PFSK-1 (cell line): ENCODE results near the gene HHATL.

Source experiments
- POLR2AphosphoS5 ChIP-seq: IDR thresholded peaks from 2 replicates; pipeline ENCODE4 v1.6.1; 2012; ENCODE audit warnings: low read depth, mild to moderate bottlenecking, control low read depth, low read length, moderate library complexity
- REST ChIP-seq, 2 experiments: IDR thresholded peaks; 2 replicates each; pipeline versions ENCODE4 v1.6.1 to v1.8.0; 2011 to 2012; ENCODE audit warnings: low read depth in 2 of 2, low read length in 2 of 2, control low read depth in 1 of 2, inconsistent platforms in 1 of 2, mild to moderate bottlenecking in 1 of 2, moderate library complexity in 1 of 2; ENCODE audit not compliant: insufficient read depth in 1 of 2

- TF ChIP-seq POLR2AphosphoS5 = no peak
- no peak for TF ChIP-seq REST (IDR thresholded peaks at IDR 0.05; ENCODE audit: insufficient read depth in 1 of 2, low read depth in 2 of 2, low read length in 2 of 2)
Measured at GRCh38 chr3:42725454-42725853, 22.9 kb upstream of the HHATL start.
